KOPT-K1 (cell line): ENCODE data around the gene CPSF7.
"Not testable (repeated sequence)": the region's sequence is repeated elsewhere in the genome, so short reads cannot be mapped to it uniquely, and the experiment has no call there.

Experiments used
- H3K27ac ChIP-seq: fragments of 200-600 bp; sonication (generic); 2 replicates; pipeline ENCODE4 v1.5.1; 2016; ENCODE audit warnings: antibody characterized with exemption, mild to moderate bottlenecking, low read depth, low read length; ENCODE audit not compliant: poor library complexity, severe bottlenecking
- H3K36me3 ChIP-seq: fragments of 200-600 bp; sonication (generic); 2 replicates; pipeline ENCODE4 v1.5.1; 2017; ENCODE audit warnings: antibody characterized with exemption, mild to moderate bottlenecking, low read length, moderate library complexity; ENCODE audit not compliant: insufficient read depth
- H3K9me3 ChIP-seq: fragments of 200-600 bp; sonication (generic); 2 replicates; pipeline ENCODE4 v1.5.1; 2017; ENCODE audit warnings: antibody characterized with exemption, low read length, mild to moderate bottlenecking; ENCODE audit not compliant: insufficient read depth, poor library complexity, severe bottlenecking

The CPSF7 gene

DNA sequence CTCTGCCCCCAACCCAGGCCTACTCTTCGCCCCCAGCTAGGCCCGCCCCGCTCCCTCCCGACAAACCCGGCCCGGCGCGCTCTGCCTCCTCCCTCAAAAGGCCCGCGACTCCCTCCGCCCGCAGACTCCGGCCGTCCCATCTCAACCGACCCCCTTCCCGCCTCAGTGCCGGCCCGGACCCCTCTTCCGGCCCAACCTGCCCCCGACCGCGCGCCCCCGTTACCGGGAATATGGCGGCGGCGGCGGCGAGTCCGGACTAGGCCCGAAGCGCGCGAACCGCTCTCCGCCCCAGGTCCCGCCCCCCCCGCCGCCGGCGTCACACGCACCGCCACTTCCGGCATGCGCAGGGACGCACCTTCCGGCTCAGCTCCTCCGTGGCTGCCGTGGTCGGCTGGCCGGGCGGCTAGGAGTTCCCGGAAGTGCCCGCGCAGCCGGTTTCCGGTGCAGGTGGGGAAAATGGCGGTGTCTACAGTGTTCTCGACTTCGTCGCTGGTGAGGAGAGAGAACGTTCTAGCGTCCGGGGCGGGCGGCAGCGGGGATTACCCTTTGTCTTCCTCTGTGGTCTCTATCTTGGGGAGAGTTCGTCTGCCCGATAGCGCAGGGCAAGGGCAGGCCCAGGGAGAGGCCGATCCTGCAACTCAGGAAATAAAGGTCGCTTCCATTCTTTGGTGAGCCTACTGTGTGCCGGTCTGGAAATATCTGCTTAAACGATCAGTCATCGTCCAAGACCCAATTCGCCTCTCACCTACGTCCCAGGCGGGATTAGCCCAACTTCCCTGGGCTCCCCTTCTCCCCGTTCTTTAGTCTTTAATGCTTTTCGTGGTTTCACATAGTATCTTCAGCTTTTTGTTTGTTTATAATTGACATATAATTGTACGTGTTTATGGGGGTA lies at the start of gene CPSF7, which contains the start of gene SDHAF2:
TSS of gene CPSF7 (minus strand) at position 285 of the 892 bp plus-strand sequence. CDS start 740 bp downstream, outside the sequence.
TSS of gene SDHAF2 (plus strand) at position 434 of the 892 bp plus-strand sequence. CDS start at position 457, 23 bp downstream.
- Histone ChIP-seq H3K9me3 (no peaks in the 10 kb centered on the region), H3K27ac (peak within 1 kb of the TSS; percentile 92), H3K36me3 (peaks cover 61% of the 10 kb centered on the region)

- Histone ChIP-seq H3K9me3 (no peaks in the 10 kb centered on the region), H3K27ac (no peak overlapping the region), H3K36me3 (0 out of 2 replicates have a peak, but pooled peaks cover 3% of the 10 kb centered on the region)
Observed at GRCh38 chr11:61477727-61478148, 48.0 kb upstream of the CPSF7 start.

GRCh38 chr11:61477126-61477525 lies 47.4 kb upstream of the CPSF7 start:
- 0 out of 2 replicates have a peak, but pooled peaks cover 4% of the 10 kb centered on the region for H3K36me3 ChIP-seq
- H3K27ac ChIP-seq: no peak overlapping the region

GRCh38 chr11:61476371-61476770 lies 46.6 kb upstream of the CPSF7 start:
- H3K36me3 ChIP-seq: 0 out of 2 replicates have a peak, but pooled peaks cover 4% of the 10 kb centered on the region
- H3K27ac ChIP-seq: no peak overlapping the region
- no peaks in the 10 kb centered on the region for H3K9me3 ChIP-seq

More at GRCh38 chr11:61477126-61477525, 47.4 kb upstream of the CPSF7 start:
- H3K9me3 ChIP-seq: no peaks in the 10 kb centered on the region

- Histone ChIP-seq H3K27ac (no peak overlapping the region), H3K36me3 (peaks cover 11% of the 10 kb centered on the region; the same call in 1 of the 2 replicates), H3K9me3 (no peaks in the 10 kb centered on the region)
Observed at GRCh38 chr11:61475433-61475832, 45.7 kb upstream of the CPSF7 start.

DNA sequence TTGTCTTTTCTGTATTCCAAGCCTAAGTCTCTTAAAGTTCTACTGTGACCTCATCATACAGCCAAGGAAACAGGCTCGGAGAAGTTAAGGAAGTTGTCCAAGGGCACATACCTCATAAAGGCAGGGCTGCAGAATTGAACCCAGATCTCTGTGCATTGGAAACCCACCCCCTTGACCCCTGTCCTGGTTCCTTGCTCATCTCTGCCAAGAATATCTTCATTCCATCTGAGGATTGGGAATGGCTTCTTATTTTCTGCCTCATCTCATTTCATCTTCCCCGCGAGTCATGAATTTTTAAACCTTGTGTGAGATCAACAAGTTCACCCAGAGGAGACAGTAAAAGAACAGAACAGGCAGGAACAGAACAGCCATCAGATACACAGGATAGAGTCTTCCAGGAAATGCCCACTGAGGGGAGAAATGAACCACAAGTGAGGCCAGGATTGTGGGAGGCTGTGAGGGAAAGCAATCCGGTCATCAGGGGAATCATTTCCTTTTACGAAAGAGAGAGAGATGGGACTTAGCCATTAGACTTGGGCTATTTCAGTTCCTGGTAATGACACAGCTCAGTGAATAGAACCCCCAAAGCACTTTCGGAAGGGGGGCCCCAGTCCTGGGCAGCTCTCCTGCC lies 44.4 kb upstream of the CPSF7 start:
- Histone ChIP-seq H3K36me3 (peaks cover 11% of the 10 kb centered on the region; the same call in 1 of the 2 replicates), H3K9me3 (no peaks in the 10 kb centered on the region), H3K27ac (no peak overlapping the region)

DNA sequence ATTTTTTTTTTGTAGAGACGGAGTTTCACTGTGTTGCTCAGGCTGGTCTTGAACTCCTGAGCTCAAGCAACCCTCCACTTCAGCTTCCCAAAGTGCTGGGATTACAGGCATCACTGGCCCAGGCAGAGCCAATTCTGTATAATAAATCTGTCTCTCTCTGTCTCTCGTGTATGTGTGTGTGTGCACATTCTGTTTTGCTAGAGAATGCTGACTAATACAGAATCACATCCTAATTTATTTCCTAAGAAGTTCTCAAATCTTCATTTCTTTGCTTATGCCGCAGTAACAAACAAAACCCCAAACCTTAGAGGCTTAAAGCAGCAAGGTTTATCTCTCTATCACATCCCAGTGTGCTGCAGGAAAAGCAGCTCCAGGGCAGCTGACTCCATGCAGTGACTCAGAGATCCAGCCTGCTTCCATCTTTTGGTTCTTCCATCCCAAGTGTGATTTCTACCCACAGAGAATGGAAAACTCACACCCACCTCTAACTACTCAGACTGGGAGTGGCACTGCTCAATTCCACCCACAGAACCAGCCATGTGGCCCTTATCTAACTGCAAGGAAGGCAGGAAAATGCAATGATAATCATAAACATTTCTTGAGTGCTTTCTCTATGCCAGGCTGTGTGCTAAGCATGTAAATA lies 43.7 kb upstream of the CPSF7 start:
- Histone ChIP-seq H3K36me3 (peaks cover 11% of the 10 kb centered on the region; the same call in 1 of the 2 replicates), H3K9me3 (no peaks in the 10 kb centered on the region), H3K27ac (no peak overlapping the region)

GRCh38 chr11:61472868-61473267 lies 43.1 kb upstream of the CPSF7 start:
- no peak overlapping the region for H3K27ac ChIP-seq
- H3K36me3 ChIP-seq: peaks cover 11% of the 10 kb centered on the region; the same call in 1 of the 2 replicates
- H3K9me3 ChIP-seq: no peaks in the 10 kb centered on the region

- H3K9me3 ChIP-seq: no peaks in the 10 kb centered on the region
- H3K36me3 ChIP-seq: peaks cover 11% of the 10 kb centered on the region; the same call in 1 of the 2 replicates
- H3K27ac ChIP-seq: no peak overlapping the region
Observed at GRCh38 chr11:61472282-61472681, 42.5 kb upstream of the CPSF7 start.

- no peak overlapping the region for H3K27ac ChIP-seq
- H3K36me3 ChIP-seq: peaks cover 10% of the 10 kb centered on the region; the same call in 1 of the 2 replicates
- no peaks in the 10 kb centered on the region for H3K9me3 ChIP-seq
Observed at GRCh38 chr11:61468002-61468401, 38.2 kb upstream of the CPSF7 start.

- H3K27ac ChIP-seq, H3K9me3 ChIP-seq, H3K36me3 ChIP-seq: not testable (repeated sequence)
Observed at GRCh38 chr11:61467602-61468001, 37.8 kb upstream of the CPSF7 start.

GRCh38 chr11:61460986-61461385 lies 31.2 kb upstream of the CPSF7 start:
- Histone ChIP-seq H3K9me3 (no peaks in the 10 kb centered on the region), H3K36me3 (no peaks in the 10 kb centered on the region; the same call in 1 of the 2 replicates), H3K27ac (no peak overlapping the region)

DNA sequence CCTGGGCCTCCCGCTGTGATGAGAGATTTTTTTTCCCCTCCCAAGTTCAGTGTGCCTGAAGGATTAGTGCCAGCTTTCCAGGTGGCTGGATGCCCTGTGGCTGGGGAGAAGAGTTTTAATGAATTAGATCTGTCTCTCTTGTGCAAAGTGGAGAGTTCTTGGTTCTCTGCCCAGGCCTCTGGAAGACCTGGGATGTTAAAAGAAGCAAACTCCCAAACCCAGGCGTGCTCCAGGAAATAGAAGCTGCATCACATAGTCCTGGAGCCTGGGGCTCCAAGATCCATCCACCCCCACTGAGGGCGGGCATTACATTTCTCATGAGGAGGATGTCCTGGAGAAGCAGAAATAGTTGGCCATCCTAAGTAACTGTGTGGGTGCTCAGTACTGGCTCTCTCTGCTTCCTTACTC lies 30.7 kb upstream of the CPSF7 start:
- peaks cover 3% of the 10 kb centered on the region; the same call in 1 of the 2 replicates for H3K36me3 ChIP-seq
- no peak overlapping the region for H3K27ac ChIP-seq
- no peaks in the 10 kb centered on the region for H3K9me3 ChIP-seq

DNA sequence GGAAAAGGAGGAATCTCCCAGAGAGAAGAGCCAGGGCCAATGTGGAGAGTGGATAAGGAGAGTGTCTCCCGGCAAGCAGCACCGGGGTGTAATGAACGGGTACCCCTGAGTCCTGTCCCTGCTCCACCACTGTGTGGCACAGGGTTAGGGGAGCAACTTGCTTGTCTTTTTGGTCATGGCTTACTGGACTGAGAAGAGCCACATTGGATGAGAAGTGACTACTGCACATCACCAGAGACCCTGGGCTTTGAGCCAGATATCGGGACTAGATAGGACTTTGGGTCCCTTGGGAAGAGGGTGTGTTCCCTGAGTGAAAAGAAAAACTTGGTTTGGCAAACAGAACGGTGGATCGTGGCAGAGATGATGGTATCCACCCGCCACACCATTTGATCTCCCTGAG lies 24.7 kb upstream of the CPSF7 start:
- Histone ChIP-seq H3K36me3 (peaks cover 40% of the 10 kb centered on the region), H3K27ac (no peak overlapping the region), H3K9me3 (no peaks in the 10 kb centered on the region)

GRCh38 chr11:61453695-61454094 lies 23.9 kb upstream of the CPSF7 start:
- Histone ChIP-seq H3K36me3 (peaks cover 48% of the 10 kb centered on the region), H3K27ac (no peak overlapping the region), H3K9me3 (no peaks in the 10 kb centered on the region)
